HepG2 (cell line): Measurements from ENCODE around the gene VPS13D. TPM values are rescaled to one million over a fixed set of nuclear protein-coding genes. Genes with fewer than 3 reads are reported as not detected.

ENCODE experiments used
- ADNP ChIP-seq: sonication (generic); formaldehyde crosslinking; IDR thresholded peaks from 2 replicates; pipeline ENCODE4 v1.4.0; 2020; ENCODE audit warnings: missing genetic modification reagents
- AGO1 ChIP-seq: fragments of 200-400 bp; formaldehyde crosslinking; IDR thresholded peaks from 2 replicates; pipeline ENCODE4 v1.6.1; 2017; ENCODE audit warnings: mild to moderate bottlenecking, low read depth, low read length, moderate library complexity; ENCODE audit not compliant: poor library complexity, severe bottlenecking
- ARNTL ChIP-seq: sonication (generic); formaldehyde crosslinking; IDR thresholded peaks from 2 replicates; pipeline ENCODE4 v1.4.0; 2020; ENCODE audit warnings: mild to moderate bottlenecking, missing genetic modification reagents
- ATF4 ChIP-seq, 2 experiments: fragments of 450-650 bp in 1 of 2; sonication (generic) in 1 of 2; formaldehyde crosslinking; IDR thresholded peaks; 2 replicates each; pipeline versions ENCODE4 v1.5.0 to v1.8.0; 2020 to 2022; ENCODE audit warnings: mild to moderate bottlenecking in 1 of 2, missing genetic modification reagents in 1 of 2
- CEBPZ ChIP-seq: IDR thresholded peaks from 2 replicates; pipeline ENCODE4 v1.6.1; 2012; ENCODE audit warnings: low read length, improper control_type of control experiment
- FOXK1 ChIP-seq: sonication (generic); formaldehyde crosslinking; IDR thresholded peaks from 2 replicates; pipeline ENCODE4 v1.4.0; 2020; ENCODE audit warnings: low read depth, missing genetic modification reagents, borderline replicate concordance
- HNRNPLL ChIP-seq: fragments of 200-400 bp; formaldehyde crosslinking; IDR thresholded peaks from 2 replicates; pipeline ENCODE4 v1.6.1; 2017; ENCODE audit warnings: mild to moderate bottlenecking, low read depth, low read length; ENCODE audit not compliant: poor library complexity, severe bottlenecking
- KLF11 ChIP-seq: IDR thresholded peaks from 2 replicates; pipeline ENCODE4 v1.6.1; 2016; ENCODE audit warnings: missing compliant biosample characterization
- PHB2 ChIP-seq: fragments of 450-650 bp; IDR thresholded peaks from 2 replicates; pipeline ENCODE4 v1.6.1; 2018; ENCODE audit not compliant: partially characterized antibody
- POLR2G ChIP-seq: fragments of 200-400 bp; formaldehyde crosslinking; IDR thresholded peaks from 2 replicates; pipeline ENCODE4 v1.6.1; 2018; ENCODE audit warnings: mild to moderate bottlenecking, low read depth, low read length, moderate library complexity
- SAFB2 ChIP-seq: sonication (generic); formaldehyde crosslinking; IDR thresholded peaks from 2 replicates; pipeline ENCODE4 v1.5.1; 2020; ENCODE audit warnings: missing genetic modification reagents, low read depth, mild to moderate bottlenecking, borderline replicate concordance
- SOX13 ChIP-seq, 3 experiments: fragments of 450-650 bp in 1 of 3; sonication (generic) in 1 of 3; formaldehyde crosslinking in 1 of 3; IDR thresholded peaks in 2 of 3; conservative IDR thresholded peaks in 1 of 3; 2 replicates each; pipeline versions ENCODE4 v1.5.0 to v1.6.1; 2016 to 2020; ENCODE audit warnings: antibody characterized with exemption in 1 of 3, mild to moderate bottlenecking in 1 of 3, missing compliant biosample characterization in 1 of 3, missing genetic modification reagents in 1 of 3, moderate library complexity in 1 of 3
- TFE3 ChIP-seq: IDR thresholded peaks from 2 replicates; pipeline ENCODE4 v1.6.1; 2016
- YEATS4 ChIP-seq: sonication (generic); formaldehyde crosslinking; IDR thresholded peaks from 2 replicates; pipeline ENCODE4 v1.4.0; 2020; ENCODE audit warnings: missing genetic modification reagents, borderline replicate concordance
- ZBTB33 ChIP-seq: sonication (generic); formaldehyde crosslinking; IDR thresholded peaks from 2 replicates; pipeline ENCODE4 v1.4.0; 2020; ENCODE audit warnings: missing genetic modification reagents
- ZBTB8A ChIP-seq: sonication (generic); formaldehyde crosslinking; IDR thresholded peaks from 2 replicates; pipeline ENCODE4 v1.4.0; 2020; ENCODE audit warnings: mild to moderate bottlenecking, low read depth, missing genetic modification reagents, borderline replicate concordance
- ZNF143 ChIP-seq: sonication (generic); formaldehyde crosslinking; IDR thresholded peaks from 2 replicates; pipeline ENCODE4 v1.4.0; 2020; ENCODE audit warnings: missing genetic modification reagents
- ZNF263 ChIP-seq: sonication (generic); formaldehyde crosslinking; IDR thresholded peaks from 2 replicates; pipeline ENCODE4 v1.4.0; 2020; ENCODE audit warnings: missing genetic modification reagents
- ZNF274 ChIP-seq: sonication (generic); formaldehyde crosslinking; IDR thresholded peaks from 2 replicates; pipeline ENCODE4 v1.5.1; 2020; ENCODE audit warnings: mild to moderate bottlenecking, missing genetic modification reagents
- polyA plus RNA-seq, 8 experiments: library from polyadenylated mRNA; depleted of rRNA in 3 of 8; stranded (reverse) in 7 of 8; unstranded in 1 of 8; fragments of >200 nt; fragmentation: Illumina TruSeq in 4 of 8; extraction: Trizol in 4 of 8; gene quantifications; 2 replicates each; pipeline versions ENCODE4 v1.2.1 to v1.2.3, GENCODE V29; 2011 to 2016; ENCODE audit warnings: low read depth in 4 of 8, missing spikeins in 1 of 8, mixed read lengths in 1 of 8; ENCODE audit not compliant: insufficient read depth in 1 of 8
- total RNA-seq, 5 experiments: library from RNA; depleted of rRNA; stranded (reverse); fragments of >200 nt; fragmentation: Illumina TruSeq; extraction: Trizol; gene quantifications; 2 replicates each; pipeline ENCODE4 v1.2.3, GENCODE V29; 2016; ENCODE audit warnings: low read depth in 1 of 5

The VPS13D gene
- total and polyA plus RNA-seq, 2 of the 13 experiments (the other 11 are each of a cell fraction or from before 2014, with no cell fraction given) = 8.6 to 13.9 TPM

- TF ChIP-seq SOX13 (IDR thresholded peaks at IDR 0.05) (peak; percentile 89), SOX13 (CRISPR knock-in tag; conservative IDR thresholded peaks at IDR 0.05 in 1 of 2, IDR thresholded peaks at IDR 0.05 in 1 of 2) (peak in 1 of 2 experiments; percentile 95; a peak in 2 of 4 replicates), ZNF263 (CRISPR knock-in tag) (peak; percentile 47; the same call in 1 of the 2 replicates), ZBTB33 (peak; percentile 73), TFE3 (CRISPR knock-in tag) (peak; percentile 84), ARNTL (CRISPR knock-in tag) (peak; percentile 88), SAFB2 (CRISPR knock-in tag) (no peak), POLR2G (peak; percentile 67), PHB2 (no peak), FOXK1 (peak; percentile 96), ZNF143 (CRISPR knock-in tag) (no peak; the same call in 1 of the 2 replicates), ZNF274 (CRISPR knock-in tag) (0 out of 2 replicates have a peak, but pooled peaks have one; percentile 18), HNRNPLL (peak; percentile 20), CEBPZ (no peak), AGO1 (no peak), ZBTB8A (CRISPR knock-in tag) (no peak), ATF4 (CRISPR knock-in tag; IDR thresholded peaks at IDR 0.05) (no peak; a peak in 1 of 4 replicates), YEATS4 (CRISPR knock-in tag) (peak; percentile 79), ADNP (CRISPR knock-in tag) (no peak; the same call in 1 of the 2 replicates), KLF11 (CRISPR knock-in tag) (0 out of 2 replicates have a peak, but pooled peaks have one; percentile 33)
Measured at GRCh38 chr1:12528021-12528852, 298.4 kb downstream of the VPS13D start (continued).
